Measurements from ENCODE around the gene PCGF1. TPM values are rescaled to one million over a fixed set of nuclear protein-coding genes. Genes with fewer than 3 reads are reported as not detected.

PCGF1 gene
- total and polyA plus RNA-seq, 9 of the 15 experiments (the other 6 are each of a cell fraction or from before 2014, with no cell fraction given), result 20.3 to 45.7 (median 29.3) TPM

DNA sequence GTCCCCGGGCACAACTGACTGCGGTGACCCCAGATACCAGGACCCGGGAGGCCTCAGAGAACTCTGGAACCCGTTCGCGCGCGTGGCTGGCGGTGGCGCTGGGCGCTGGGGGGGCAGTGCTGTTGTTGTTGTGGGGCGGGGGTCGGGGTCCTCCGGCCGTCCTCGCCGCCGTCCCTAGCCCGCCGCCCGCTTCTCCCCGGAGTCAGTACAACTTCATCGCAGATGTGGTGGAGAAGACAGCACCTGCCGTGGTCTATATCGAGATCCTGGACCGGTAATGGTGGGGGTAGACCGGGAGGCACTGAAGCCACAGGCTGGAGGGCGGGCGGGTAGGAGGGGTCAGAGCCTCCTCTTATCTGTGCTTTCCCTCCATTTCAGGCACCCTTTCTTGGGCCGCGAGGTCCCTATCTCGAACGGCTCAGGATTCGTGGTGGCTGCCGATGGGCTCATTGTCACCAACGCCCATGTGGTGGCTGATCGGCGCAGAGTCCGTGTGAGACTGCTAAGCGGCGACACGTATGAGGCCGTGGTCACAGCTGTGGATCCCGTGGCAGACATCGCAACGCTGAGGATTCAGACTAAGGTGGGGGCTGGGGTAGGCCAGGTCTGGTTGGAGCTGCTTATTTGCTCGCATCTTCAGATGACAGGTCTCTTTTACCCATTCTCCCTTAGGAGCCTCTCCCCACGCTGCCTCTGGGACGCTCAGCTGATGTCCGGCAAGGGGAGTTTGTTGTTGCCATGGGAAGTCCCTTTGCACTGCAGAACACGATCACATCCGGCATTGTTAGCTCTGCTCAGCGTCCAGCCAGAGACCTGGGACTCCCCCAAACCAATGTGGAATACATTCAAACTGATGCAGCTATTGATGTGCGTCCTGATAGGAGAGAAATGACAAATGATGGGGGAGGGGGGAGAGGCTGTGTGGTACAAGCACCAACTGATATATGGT, 23.0 kb upstream of the PCGF1 start (continued):
- TF ChIP-seq, protein P1, sequence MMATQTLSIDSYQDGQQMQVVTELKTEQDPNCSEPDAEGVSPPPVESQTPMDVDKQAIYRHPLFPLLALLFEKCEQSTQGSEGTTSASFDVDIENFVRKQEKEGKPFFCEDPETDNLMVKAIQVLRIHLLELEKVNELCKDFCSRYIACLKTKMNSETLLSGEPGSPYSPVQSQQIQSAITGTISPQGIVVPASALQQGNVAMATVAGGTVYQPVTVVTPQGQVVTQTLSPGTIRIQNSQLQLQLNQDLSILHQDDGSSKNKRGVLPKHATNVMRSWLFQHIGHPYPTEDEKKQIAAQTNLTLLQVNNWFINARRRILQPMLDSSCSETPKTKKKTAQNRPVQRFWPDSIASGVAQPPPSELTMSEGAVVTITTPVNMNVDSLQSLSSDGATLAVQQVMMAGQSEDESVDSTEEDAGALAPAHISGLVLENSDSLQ (IDR thresholded peaks at IDR 0.05), result peak; percentile 21; the same call in 1 of the 2 replicates
- TF ChIP-seq MTA3 (IDR thresholded peaks at IDR 0.05; ENCODE audit: borderline replicate concordance), result 0 out of 2 replicates have a peak, but pooled peaks have one; percentile 49
- no peak for TF ChIP-seq ZNF232 (CRISPR knock-in tag; IDR thresholded peaks at IDR 0.05)
- TF ChIP-seq TARDBP (IDR thresholded peaks at IDR 0.05), result 0 out of 2 replicates have a peak, but pooled peaks have one; percentile 40
- TF ChIP-seq IFI16 (CRISPR knock-in tag; IDR thresholded peaks at IDR 0.05), result no peak
- TF ChIP-seq SAFB (IDR thresholded peaks at IDR 0.05; ENCODE audit: borderline replicate concordance, low read depth, low read length), result peak; percentile 55; the same call in 1 of the 2 replicates
- TF ChIP-seq FOXK1 (CRISPR knock-in tag; IDR thresholded peaks at IDR 0.05; ENCODE audit: borderline replicate concordance), result no peak
- no peak for TF ChIP-seq KAT2B (IDR thresholded peaks at IDR 0.05; ENCODE audit: low read depth, low read length)
- no peak for TF ChIP-seq ZNF644 (tag; IDR thresholded peaks at IDR 0.05; ENCODE audit: low read depth)
- TF ChIP-seq SIRT6 (IDR thresholded peaks at IDR 0.05; ENCODE audit: low read depth, low read length), result no peak
- TF ChIP-seq NFIX (CRISPR knock-in tag; IDR thresholded peaks at IDR 0.05; ENCODE audit: low read depth), result no peak
- TF ChIP-seq ZBTB8A (IDR thresholded peaks at IDR 0.05; ENCODE audit: partially characterized antibody), result no peak
- TF ChIP-seq NCOR1 (IDR thresholded peaks at IDR 0.05), result peak; percentile 88
- TF ChIP-seq, protein P2, sequence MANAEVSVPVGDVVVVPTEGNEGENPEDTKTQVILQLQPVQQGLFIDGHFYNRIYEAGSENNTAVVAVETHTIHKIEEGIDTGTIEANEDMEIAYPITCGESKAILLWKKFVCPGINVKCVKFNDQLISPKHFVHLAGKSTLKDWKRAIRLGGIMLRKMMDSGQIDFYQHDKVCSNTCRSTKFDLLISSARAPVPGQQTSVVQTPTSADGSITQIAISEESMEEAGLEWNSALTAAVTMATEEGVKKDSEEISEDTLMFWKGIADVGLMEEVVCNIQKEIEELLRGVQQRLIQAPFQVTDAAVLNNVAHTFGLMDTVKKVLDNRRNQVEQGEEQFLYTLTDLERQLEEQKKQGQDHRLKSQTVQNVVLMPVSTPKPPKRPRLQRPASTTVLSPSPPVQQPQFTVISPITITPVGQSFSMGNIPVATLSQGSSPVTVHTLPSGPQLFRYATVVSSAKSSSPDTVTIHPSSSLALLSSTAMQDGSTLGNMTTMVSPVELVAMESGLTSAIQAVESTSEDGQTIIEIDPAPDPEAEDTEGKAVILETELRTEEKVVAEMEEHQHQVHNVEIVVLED (CRISPR knock-in tag; IDR thresholded peaks at IDR 0.05), result no peak
- TF ChIP-seq NR2C2 (CRISPR knock-in tag; IDR thresholded peaks at IDR 0.05), result peak; percentile 61
- no peak; the same call in 1 of the 2 replicates for TF ChIP-seq NR2C2 (tag; IDR thresholded peaks at IDR 0.05)
- TF ChIP-seq PHF8 (IDR thresholded peaks at IDR 0.05; ENCODE audit: borderline replicate concordance, low read length), result peak; percentile 49; the same call in 1 of the 2 replicates
- TF ChIP-seq, protein P3, sequence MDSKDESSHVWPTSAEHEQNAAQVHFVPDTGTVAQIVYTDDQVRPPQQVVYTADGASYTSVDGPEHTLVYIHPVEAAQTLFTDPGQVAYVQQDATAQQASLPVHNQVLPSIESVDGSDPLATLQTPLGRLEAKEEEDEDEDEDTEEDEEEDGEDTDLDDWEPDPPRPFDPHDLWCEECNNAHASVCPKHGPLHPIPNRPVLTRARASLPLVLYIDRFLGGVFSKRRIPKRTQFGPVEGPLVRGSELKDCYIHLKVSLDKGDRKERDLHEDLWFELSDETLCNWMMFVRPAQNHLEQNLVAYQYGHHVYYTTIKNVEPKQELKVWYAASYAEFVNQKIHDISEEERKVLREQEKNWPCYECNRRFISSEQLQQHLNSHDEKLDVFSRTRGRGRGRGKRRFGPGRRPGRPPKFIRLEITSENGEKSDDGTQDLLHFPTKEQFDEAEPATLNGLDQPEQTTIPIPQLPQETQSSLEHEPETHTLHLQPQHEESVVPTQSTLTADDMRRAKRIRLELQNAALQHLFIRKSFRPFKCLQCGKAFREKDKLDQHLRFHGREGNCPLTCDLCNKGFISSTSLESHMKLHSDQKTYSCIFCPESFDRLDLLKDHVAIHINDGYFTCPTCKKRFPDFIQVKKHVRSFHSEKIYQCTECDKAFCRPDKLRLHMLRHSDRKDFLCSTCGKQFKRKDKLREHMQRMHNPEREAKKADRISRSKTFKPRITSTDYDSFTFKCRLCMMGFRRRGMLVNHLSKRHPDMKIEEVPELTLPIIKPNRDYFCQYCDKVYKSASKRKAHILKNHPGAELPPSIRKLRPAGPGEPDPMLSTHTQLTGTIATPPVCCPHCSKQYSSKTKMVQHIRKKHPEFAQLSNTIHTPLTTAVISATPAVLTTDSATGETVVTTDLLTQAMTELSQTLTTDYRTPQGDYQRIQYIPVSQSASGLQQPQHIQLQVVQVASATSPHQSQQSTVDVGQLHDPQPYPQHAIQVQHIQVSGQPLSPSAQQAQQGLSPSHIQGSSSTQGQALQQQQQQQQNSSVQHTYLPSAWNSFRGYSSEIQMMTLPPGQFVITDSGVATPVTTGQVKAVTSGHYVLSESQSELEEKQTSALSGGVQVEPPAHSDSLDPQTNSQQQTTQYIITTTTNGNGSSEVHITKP (IDR thresholded peaks at IDR 0.05; ENCODE audit: partially characterized antibody), result no peak
- TF ChIP-seq SP1 (CRISPR knock-in tag; IDR thresholded peaks at IDR 0.05), result peak; percentile 68; the same call in 1 of the 2 replicates
- no peak for TF ChIP-seq ZNF175 (CRISPR knock-in tag; IDR thresholded peaks at IDR 0.05; ENCODE audit: low read depth)
- no peak for TF ChIP-seq ZNF121 (CRISPR knock-in tag; conservative IDR thresholded peaks at IDR 0.05)

Data from K562 (cell line).